HT1080 (cell line): ENCODE data around the gene EDAR. TPM values are rescaled to one million over a fixed set of nuclear protein-coding genes. Genes with fewer than 3 reads are reported as not detected.
A peak's percentile ranks its signal among the peaks of the same experiment; 100 is the strongest.

Source experiments
- DNase-seq: peaks from one replicate; pipeline ENCODE4 v3.0.0-alpha.2; 2015; ENCODE audit warnings: low read depth
- polyA plus RNA-seq, 2 experiments: library from polyadenylated mRNA; depleted of rRNA; stranded (reverse); fragments of >200 nt; gene quantifications; 2 replicates each; pipeline ENCODE4 v1.2.3, GENCODE V29; 2015
- total RNA-seq: library from RNA; depleted of rRNA; stranded (reverse); fragments of >200 nt; shearing (Covaris generic); gene quantifications from 2 replicates; pipeline ENCODE4 v1.2.3, GENCODE V29; 2014; rRNA removed

The EDAR gene
- not detected in 2 replicates for total RNA-seq
- polyA plus RNA-seq (2015; cell fraction: cytosol; rRNA removed), result not detected in 2 replicates
- not detected in 2 replicates for polyA plus RNA-seq (2015; cell fraction: nucleus; rRNA removed)

GRCh38 chr2:108988796-108989713 lies at the start of gene EDAR:
Gene EDAR, minus strand, starts transcription at chr2:108989220. Its CDS starts 58,206 bp downstream, at chr2:108931014.
- DNase-seq, result peak; percentile 31

DNA sequence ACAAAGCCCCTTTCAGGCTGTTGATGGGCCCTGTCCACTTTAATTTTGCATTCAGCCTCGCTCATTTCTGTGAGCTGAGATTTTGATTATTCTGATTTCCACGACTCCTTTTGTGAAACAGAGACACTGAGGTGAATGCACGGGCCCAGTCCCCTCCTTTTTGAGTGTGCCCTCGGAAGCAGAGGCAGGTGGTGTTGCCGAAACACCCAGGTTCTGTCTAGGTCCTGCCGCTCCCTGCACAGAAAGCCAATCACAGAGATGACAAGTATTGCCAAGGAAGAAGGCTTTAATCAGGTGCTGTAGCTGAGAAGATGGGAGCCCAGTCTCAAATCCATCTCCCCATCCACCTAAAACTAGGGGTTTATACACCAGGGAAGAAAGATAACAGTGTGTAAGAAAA lies 44.2 kb upstream of the EDAR start:
- no peak for DNase-seq

GRCh38 chr2:109032229-109032820 lies 43.3 kb upstream of the EDAR start:
- no peak for DNase-seq

DNA sequence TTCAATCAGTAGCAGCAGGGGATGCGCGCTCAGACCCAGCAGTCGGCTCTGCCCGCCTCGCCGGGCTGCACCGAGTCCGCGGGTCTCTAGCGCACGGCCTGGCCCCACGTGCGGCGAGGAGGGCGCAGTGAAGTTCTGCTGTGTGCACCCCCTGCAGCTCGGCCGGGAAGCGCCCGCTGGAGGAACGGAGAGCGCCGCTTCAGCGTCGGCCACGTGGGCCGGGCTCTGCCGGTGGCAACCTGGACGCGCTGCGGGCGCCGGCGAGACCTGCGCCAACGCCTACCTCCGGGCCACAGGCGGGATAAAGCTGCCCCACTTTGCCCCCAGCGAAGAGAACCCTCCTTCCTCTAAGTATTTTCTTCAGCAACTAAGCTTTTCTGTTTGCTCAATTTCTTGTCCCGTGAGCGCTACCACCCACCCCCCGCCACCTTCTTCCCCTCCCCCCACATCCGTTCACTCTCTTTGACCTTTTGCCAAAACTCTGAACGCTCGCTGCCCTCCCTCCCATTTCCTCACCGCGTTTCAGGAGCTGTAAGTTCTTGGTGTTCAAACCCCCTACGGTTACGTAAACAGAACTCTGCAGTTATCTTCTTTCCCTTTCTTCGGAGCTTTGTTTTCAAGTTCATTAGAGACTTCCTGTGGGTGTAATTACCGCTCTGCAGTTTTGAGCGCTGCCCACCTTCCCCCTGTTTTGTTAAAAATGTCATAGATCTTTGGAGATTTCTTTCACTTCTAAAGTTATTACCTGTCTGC lies 42.6 kb upstream of the EDAR start:
- DNase-seq, result no peak

DNA sequence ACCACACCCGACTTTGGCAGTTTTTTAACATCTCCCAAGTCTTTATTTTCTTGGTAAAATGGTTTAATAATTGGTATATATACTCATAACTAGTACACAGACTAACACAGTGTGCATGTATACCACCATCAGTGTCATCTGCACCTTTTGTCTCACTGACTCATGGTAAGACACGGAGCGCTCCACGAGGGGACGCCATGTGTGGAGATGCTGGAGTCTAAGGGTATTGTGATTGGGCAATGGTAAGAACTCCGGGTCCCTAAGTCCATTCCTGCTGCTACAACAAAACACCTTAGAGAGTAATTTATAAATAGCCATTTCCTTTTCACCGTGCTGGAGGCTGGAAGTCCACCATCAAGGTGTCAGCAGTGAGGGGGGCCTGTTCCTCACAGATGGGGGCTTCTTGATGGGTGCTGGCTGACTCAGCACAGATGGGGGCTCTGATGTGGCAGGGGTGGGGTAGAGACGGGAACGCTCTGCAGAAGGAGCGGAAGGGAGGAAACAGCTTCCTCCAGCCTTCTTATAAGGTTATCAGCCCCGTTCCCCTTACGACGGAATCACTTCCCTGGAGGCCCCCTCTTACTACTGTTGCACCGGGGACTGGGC lies 42.0 kb upstream of the EDAR start:
- no peak for DNase-seq

GRCh38 chr2:109029490-109030201 lies 40.6 kb upstream of the EDAR start:
- no peak for DNase-seq

DNA sequence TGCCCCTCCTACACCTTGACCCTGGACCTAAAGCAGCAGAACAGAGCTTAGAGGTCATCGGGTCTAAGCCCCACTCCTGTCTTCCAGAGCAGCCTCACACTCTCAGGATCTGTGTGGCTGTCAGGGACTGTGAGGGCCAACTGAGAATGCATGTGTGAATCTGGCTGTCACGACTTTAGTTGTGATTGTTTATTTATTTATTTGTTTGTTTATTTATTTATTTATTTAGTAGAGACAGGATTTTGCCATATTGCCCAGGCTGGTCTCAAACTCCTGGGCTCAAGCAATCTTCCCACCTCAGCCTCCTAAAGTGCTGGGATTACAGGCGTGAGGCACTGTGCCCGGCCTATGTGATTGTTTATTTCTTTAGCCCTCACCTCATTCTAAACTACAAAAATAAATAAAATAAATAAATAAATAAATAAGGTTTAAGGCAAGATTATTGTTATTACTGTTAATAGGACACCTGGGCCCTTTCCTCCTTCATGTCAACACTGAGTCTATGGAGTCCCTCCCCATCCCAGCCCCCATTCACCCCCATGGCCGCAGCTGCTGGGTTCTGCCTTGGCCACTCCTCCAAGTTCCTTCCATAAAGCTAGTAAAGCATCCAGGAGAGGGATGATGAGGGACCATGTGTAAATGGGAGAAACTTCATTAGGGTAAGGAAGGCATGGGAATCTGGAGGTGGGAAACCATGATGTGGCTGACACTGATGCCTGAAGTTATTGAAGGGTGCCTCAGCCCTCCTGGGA lies 39.9 kb upstream of the EDAR start:
- no peak for DNase-seq

GRCh38 chr2:109028277-109028676 lies 39.3 kb upstream of the EDAR start:
- no peak for DNase-seq

DNA sequence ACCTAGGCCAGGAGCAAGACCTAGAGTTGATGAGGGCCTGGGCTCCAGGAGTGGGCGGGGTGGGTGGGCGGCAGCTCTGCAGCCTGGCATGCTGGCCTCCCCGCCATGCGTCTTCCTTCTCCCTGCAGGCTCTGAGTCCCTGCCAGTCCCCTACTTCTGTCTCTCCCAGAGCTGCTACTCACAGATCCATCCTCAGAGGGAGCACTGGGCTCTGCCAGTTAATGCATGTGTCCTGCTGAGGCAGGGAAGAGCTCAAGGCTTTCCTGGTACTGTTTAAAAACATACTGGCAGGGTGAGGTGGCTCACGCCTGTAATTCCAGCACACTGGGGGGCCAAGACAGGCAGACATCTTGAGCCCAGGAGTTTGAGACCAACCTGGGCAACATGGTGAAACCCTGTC lies 38.7 kb upstream of the EDAR start:
- DNase-seq, result no peak

DNA sequence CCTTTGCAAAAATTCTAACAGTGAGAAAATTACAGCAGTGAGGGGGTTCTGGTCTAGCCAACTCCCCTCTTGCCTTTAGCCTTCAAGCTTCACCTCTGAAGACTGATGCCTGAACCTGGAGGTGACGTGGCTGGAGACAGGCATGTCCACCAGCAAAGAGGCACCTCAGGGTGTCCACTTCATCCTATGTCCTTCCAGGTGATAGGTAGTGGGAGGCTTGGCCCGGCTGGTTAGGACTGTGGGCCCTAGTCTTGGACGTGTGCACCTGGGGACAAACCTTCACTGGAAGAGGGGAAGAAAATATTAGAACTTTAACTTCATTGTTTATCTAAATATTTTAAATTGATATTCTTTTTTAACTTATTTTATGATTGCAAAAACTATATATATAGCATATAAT lies 35.5 kb upstream of the EDAR start:
- no peak for DNase-seq

DNA sequence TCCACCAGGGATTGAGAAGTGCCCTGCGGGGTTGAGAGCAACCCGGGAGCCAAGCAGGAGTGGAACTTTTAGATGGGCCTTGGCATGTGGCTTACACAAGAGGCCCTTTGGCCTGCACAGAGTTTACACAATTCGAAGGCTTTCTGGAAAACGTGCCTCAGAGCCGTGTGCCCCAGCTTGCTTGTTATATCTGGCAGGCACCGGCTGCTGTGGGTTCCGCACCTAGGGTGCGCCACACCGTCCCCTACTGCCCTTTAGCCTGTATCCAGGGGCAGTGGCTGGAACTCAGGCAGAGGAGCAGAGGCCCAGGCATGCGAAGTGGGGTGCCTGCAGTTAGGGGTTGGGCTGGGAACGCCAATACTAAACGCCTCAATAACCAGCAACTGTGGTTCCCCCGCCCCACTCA lies 32.9 kb upstream of the EDAR start:
- DNase-seq, result no peak

GRCh38 chr2:109020217-109020637 lies 31.2 kb upstream of the EDAR start:
- no peak for DNase-seq

DNA sequence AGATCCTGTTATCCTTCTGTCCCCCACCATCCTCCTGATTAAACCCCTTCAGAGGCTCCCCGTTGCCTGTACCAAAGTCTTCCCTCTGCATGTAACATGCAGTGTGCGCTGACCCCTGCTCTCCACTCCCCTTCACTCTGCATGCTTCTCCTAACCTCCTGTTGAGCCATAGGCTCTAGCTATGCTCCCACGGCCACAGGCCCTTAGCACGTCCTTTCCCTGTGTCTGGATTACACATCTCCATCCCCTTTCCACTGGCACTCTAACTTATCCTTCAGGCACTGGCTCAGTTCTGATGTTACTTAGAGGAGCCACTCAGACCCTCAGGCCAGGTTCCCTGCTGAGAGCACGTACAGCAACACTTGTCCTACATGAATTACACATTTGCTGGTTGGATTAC lies 29.4 kb upstream of the EDAR start:
- DNase-seq, result no peak

GRCh38 chr2:109017017-109017416 lies 28.0 kb upstream of the EDAR start:
- DNase-seq, result no peak

- DNase-seq, result no peak
Measured at GRCh38 chr2:109016376-109016775, 27.4 kb upstream of the EDAR start.

DNA sequence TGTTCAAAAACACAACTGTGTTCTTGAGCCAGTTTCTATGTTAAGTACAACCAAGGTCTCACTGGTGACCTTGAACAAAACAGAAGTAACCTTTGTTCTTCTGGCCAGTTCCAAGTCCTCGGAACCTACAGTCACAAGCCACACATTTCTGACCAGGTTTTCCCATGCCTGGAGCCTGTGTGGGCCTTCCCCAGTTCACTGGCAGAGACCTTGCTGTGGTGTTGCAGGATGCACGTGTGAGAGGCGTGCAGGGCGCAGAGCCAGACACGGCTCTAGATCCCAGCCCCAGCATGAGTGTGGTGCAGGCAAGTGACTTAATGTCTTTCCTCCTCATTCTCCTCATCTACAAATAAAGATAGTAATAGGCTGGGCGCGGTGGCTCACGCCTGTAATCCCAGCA lies 25.5 kb upstream of the EDAR start:
- DNase-seq, result no peak

DNA sequence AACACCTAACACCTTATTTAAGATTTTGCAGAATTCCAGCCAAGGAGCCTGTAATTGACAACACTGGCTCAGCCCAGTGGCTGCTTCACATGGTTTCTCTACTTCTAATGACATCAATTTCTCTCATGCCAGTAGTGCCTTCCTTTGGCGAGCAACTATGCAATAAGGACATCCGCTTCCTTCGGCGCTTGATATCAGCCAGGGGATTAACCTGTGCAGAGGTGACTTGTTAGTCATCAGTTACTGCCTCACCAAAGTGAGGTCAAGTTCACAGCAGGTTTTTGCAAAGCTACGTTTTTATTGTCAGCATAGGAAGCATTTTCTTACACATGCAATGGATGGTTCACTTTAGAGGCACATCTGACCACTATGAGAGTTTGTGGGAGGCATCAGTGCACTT lies 24.0 kb upstream of the EDAR start:
- no peak for DNase-seq

DNA sequence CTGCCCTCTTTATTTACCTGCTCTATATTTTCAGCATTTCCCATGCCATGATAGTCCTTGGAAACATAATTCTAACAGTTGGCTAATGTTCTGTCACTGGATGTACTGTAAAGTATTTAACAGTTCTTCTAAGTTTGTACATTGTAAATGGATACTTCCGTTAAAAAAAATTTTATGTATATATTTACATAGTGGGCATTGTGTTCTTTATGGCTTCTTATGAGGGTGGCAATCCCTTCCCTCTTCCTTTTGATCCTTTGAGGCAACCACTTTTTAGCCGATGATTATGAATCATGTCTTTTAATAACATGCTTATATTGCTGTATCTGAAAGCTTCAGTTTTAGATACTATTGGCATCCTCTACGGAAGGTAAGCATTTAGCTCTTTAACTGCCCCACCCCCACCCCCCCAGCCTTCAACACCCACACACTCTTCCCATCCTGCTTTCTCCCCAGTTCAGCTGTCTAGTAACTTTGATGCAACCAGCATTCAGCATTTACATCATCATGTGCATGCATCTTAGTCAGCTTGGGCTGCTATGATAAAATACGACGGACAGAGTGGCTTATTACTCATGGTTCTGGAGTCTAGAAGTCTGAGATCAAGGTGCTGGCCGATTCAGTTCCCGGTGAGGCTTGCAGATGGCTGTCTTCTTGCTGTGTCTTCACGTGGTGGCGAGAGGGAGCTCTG lies 21.0 kb upstream of the EDAR start:
- DNase-seq, result peak; percentile 20

- no peak for DNase-seq
Measured at GRCh38 chr2:109006971-109007370, 18.0 kb upstream of the EDAR start.
